HepG2 (cell line): ENCODE measurements around the gene INTS1. TPM values are rescaled to one million over a fixed set of nuclear protein-coding genes. Genes with fewer than 3 reads are reported as not detected.

Experiments
- ASH2L ChIP-seq: fragments of 300-600, 200-600 bp; sonication (generic); IDR thresholded peaks from 2 replicates; pipeline ENCODE4 v1.7.0; 2017; ENCODE audit warnings: low read depth, mild to moderate bottlenecking, moderate library complexity, mixed read lengths, low read length; ENCODE audit not compliant: insufficient read length
- FOSL1 ChIP-seq: sonication (generic); formaldehyde crosslinking; IDR thresholded peaks from 2 replicates; pipeline ENCODE4 v1.9.0; 2021; ENCODE audit warnings: missing genetic modification reagents, borderline replicate concordance
- GABPA ChIP-seq, 2 experiments: IDR thresholded peaks; 2 replicates each; pipeline ENCODE4 v1.6.1; 2011 to 2016; ENCODE audit warnings: low read depth in 2 of 2, low read length in 1 of 2, missing biosample characterization in 1 of 2, missing genetic modification characterization in 1 of 2
- JUN ChIP-seq: sonication (generic); formaldehyde crosslinking; IDR thresholded peaks from 2 replicates; pipeline ENCODE4 v1.4.0; 2020; ENCODE audit warnings: mild to moderate bottlenecking, missing genetic modification reagents
- MLLT10 ChIP-seq: sonication (generic); formaldehyde crosslinking; IDR thresholded peaks from 2 replicates; pipeline ENCODE4 v1.4.0; 2020; ENCODE audit warnings: missing genetic modification reagents
- MXD4 ChIP-seq: IDR thresholded peaks from 2 replicates; pipeline ENCODE4 v1.6.1; 2016; ENCODE audit warnings: mild to moderate bottlenecking, missing biosample characterization, missing genetic modification reagents
- NCOA2 ChIP-seq: sonication (generic); formaldehyde crosslinking; IDR thresholded peaks from 2 replicates; pipeline ENCODE4 v1.8.0; 2022; ENCODE audit warnings: inconsistent platforms
- NR2F6 ChIP-seq, 2 experiments: IDR thresholded peaks; 2 replicates each; pipeline ENCODE4 v1.6.1; 2016; ENCODE audit warnings: antibody characterized with exemption in 1 of 2, mild to moderate bottlenecking in 1 of 2
- SOX6 ChIP-seq, 2 experiments: fragments of 450-650 bp in 1 of 2; sonication (generic) in 1 of 2; formaldehyde crosslinking in 1 of 2; IDR thresholded peaks; 2 replicates each; pipeline versions ENCODE4 v1.4.0 to v1.6.1; 2017 to 2020; ENCODE audit warnings: antibody characterized with exemption in 1 of 2, mild to moderate bottlenecking in 1 of 2, missing genetic modification reagents in 1 of 2
- SP5 ChIP-seq: IDR thresholded peaks from 2 replicates; pipeline ENCODE4 v1.6.1; 2016; ENCODE audit warnings: low read depth, borderline replicate concordance
- ZBTB40 ChIP-seq, 2 experiments: fragments of 450-650 bp in 1 of 2; sonication (generic) in 1 of 2; formaldehyde crosslinking in 1 of 2; IDR thresholded peaks; 2 replicates each; pipeline versions ENCODE4 v1.6.1 to v1.8.0; 2016 to 2022; ENCODE audit warnings: antibody characterized with exemption in 1 of 2, mild to moderate bottlenecking in 1 of 2, missing genetic modification reagents in 1 of 2
- ZBTB7A ChIP-seq: sonication (generic); formaldehyde crosslinking; IDR thresholded peaks from 2 replicates; pipeline ENCODE4 v1.8.0; 2022; ENCODE audit warnings: mild to moderate bottlenecking, missing genetic modification reagents
- ZMYM2 ChIP-seq: sonication (generic); formaldehyde crosslinking; IDR thresholded peaks from 2 replicates; pipeline ENCODE4 v1.8.0; 2022; ENCODE audit warnings: mild to moderate bottlenecking, missing genetic modification reagents
- ZNF296 ChIP-seq: sonication (generic); formaldehyde crosslinking; conservative IDR thresholded peaks from 2 replicates; pipeline ENCODE4 v1.5.0; 2020; ENCODE audit warnings: mild to moderate bottlenecking, missing genetic modification reagents
- ZNF558 ChIP-seq: sonication (generic); formaldehyde crosslinking; IDR thresholded peaks from 2 replicates; pipeline ENCODE4 v1.9.0; 2022; ENCODE audit warnings: mild to moderate bottlenecking, missing genetic modification reagents, borderline replicate concordance
- ZNF564 ChIP-seq: sonication (generic); formaldehyde crosslinking; IDR thresholded peaks from 2 replicates; pipeline ENCODE4 v1.8.1; 2023; ENCODE audit warnings: mild to moderate bottlenecking, missing genetic modification reagents
- ZNF589 ChIP-seq: sonication (generic); formaldehyde crosslinking; conservative IDR thresholded peaks from 2 replicates; pipeline ENCODE4 v1.8.0; 2022; ENCODE audit warnings: mild to moderate bottlenecking, moderate library complexity, missing genetic modification reagents
- ZNF75D ChIP-seq: sonication (generic); formaldehyde crosslinking; IDR thresholded peaks from 2 replicates; pipeline ENCODE4 v1.8.1; 2023; ENCODE audit warnings: missing genetic modification reagents, mild to moderate bottlenecking, borderline replicate concordance
- ZSCAN29 ChIP-seq: sonication (generic); formaldehyde crosslinking; conservative IDR thresholded peaks from 2 replicates; pipeline ENCODE4 v1.4.0; 2020; ENCODE audit warnings: mild to moderate bottlenecking, missing genetic modification reagents
- polyA plus RNA-seq, 8 experiments: library from polyadenylated mRNA; depleted of rRNA in 3 of 8; stranded (reverse) in 7 of 8; unstranded in 1 of 8; fragments of >200 nt; fragmentation: Illumina TruSeq in 4 of 8; extraction: Trizol in 4 of 8; gene quantifications; 2 replicates each; pipeline versions ENCODE4 v1.2.1 to v1.2.3, GENCODE V29; 2011 to 2016; ENCODE audit warnings: low read depth in 4 of 8, missing spikeins in 1 of 8, mixed read lengths in 1 of 8; ENCODE audit not compliant: insufficient read depth in 1 of 8
- total RNA-seq, 5 experiments: library from RNA; depleted of rRNA; stranded (reverse); fragments of >200 nt; fragmentation: Illumina TruSeq; extraction: Trizol; gene quantifications; 2 replicates each; pipeline ENCODE4 v1.2.3, GENCODE V29; 2016; ENCODE audit warnings: low read depth in 1 of 5

Gene INTS1
- total and polyA plus RNA-seq, 2 of the 13 experiments (the other 11 are each of a cell fraction or from before 2014, with no cell fraction given): 13.7 to 29.0 TPM

GRCh38 chr7:1457059-1457948, 46.9 kb downstream of the INTS1 start (continued):
- TF ChIP-seq ZNF296 (CRISPR knock-in tag) (no peak; the same call in 1 of the 2 replicates), ZSCAN29 (0 out of 2 replicates have a peak, but pooled peaks have one; percentile 54), MXD4 (CRISPR knock-in tag) (no peak), ZNF589 (CRISPR knock-in tag) (no peak), FOSL1 (CRISPR knock-in tag) (no peak), ZBTB7A (CRISPR knock-in tag) (0 out of 2 replicates have a peak, but pooled peaks have one; percentile 43), JUN (CRISPR knock-in tag) (no peak), SOX6 (IDR thresholded peaks at IDR 0.05) (no peak), SOX6 (CRISPR knock-in tag; IDR thresholded peaks at IDR 0.05) (no peak; the same call in 1 of the 2 replicates), ZNF558 (CRISPR knock-in tag) (no peak), GABPA (IDR thresholded peaks at IDR 0.05; ENCODE audit: low read depth, low read length) (no peak), GABPA (CRISPR knock-in tag; IDR thresholded peaks at IDR 0.05; ENCODE audit: low read depth) (no peak; the same call in 1 of the 2 replicates), ASH2L (no peak), ZNF75D (CRISPR knock-in tag) (no peak), ZMYM2 (CRISPR knock-in tag) (no peak), ZNF564 (no peak), SP5 (CRISPR knock-in tag) (peak; percentile 86), NCOA2 (CRISPR knock-in tag) (no peak; the same call in 1 of the 2 replicates), NR2F6 (IDR thresholded peaks at IDR 0.05) (no peak), NR2F6 (CRISPR knock-in tag; IDR thresholded peaks at IDR 0.05) (peak; percentile 22; the same call in 1 of the 2 replicates), MLLT10 (CRISPR knock-in tag) (no peak), ZBTB40 (IDR thresholded peaks at IDR 0.05) (no peak), ZBTB40 (CRISPR knock-in tag; IDR thresholded peaks at IDR 0.05) (no peak)
